Smooth muscle cell (in vitro differentiated cells): ENCODE results near the gene IGF1R. TPM values are rescaled to one million over a fixed set of nuclear protein-coding genes. Genes with fewer than 3 reads are reported as not detected.

ENCODE experiments used
- DNase-seq: peaks from one replicate; lab custom pipeline; 2025; ENCODE audit not compliant: unreplicated experiment; lab: John Stamatoyannopoulos, UW
- H2AFZ ChIP-seq: fragments of 200-600 bp; sonication (generic); 2 replicates; pipeline ENCODE4 v1.6.0; 2016; ENCODE audit warnings: antibody characterized with exemption, low read depth, mild to moderate bottlenecking
- H3F3A ChIP-seq: fragments of 200-600 bp; sonication (generic); 2 replicates; pipeline ENCODE4 v1.6.0; 2017; ENCODE audit warnings: antibody characterized with exemption, low read depth
- H3K27ac ChIP-seq: fragments of 200-600 bp; sonication (generic); 2 replicates; pipeline ENCODE4 v1.5.1; 2016; ENCODE audit warnings: low read depth, mild to moderate bottlenecking
- H3K27me3 ChIP-seq: fragments of 200-600 bp; sonication (generic); 2 replicates; pipeline ENCODE4 v1.6.1; 2016; ENCODE audit warnings: low read depth, mild to moderate bottlenecking
- H3K36me3 ChIP-seq: fragments of 200-600 bp; sonication (generic); 2 replicates; pipeline ENCODE4 v1.5.1; 2016; ENCODE audit warnings: low read depth
- H3K4me1 ChIP-seq: fragments of 200-600 bp; sonication (generic); 2 replicates; pipeline ENCODE4 v1.5.1; 2016; ENCODE audit warnings: low read depth
- H3K4me2 ChIP-seq: fragments of 200-600 bp; sonication (generic); 2 replicates; pipeline ENCODE4 v1.6.0; 2016; ENCODE audit warnings: mild to moderate bottlenecking
- H3K4me3 ChIP-seq: fragments of 200-600 bp; sonication (generic); 2 replicates; pipeline ENCODE4 v1.5.1; 2016; ENCODE audit warnings: mild to moderate bottlenecking
- H3K79me2 ChIP-seq: fragments of 200-600 bp; sonication (generic); 2 replicates; pipeline ENCODE4 v1.6.0; 2016; ENCODE audit warnings: low read depth, mild to moderate bottlenecking
- H3K9ac ChIP-seq: fragments of 200-600 bp; sonication (generic); 2 replicates; pipeline ENCODE4 v1.6.0; 2016; ENCODE audit warnings: low read depth
- H3K9me3 ChIP-seq: fragments of 200-600 bp; sonication (generic); replicated peaks from 2 replicates; pipeline ENCODE4 v1.5.1; 2016; ENCODE audit warnings: low read depth
- H4K20me1 ChIP-seq: fragments of 200-600 bp; sonication (generic); 2 replicates; pipeline ENCODE4 v1.6.0; 2016; ENCODE audit warnings: low read depth
- WGBS: methylation state at CpG from one replicate; pipeline ENCODE4 v1.1.7; 2016; ENCODE audit warnings: low lambda C conversion rate; 5-methylcytosine and 5-hydroxymethylcytosine counted together
- polyA plus RNA-seq: library from polyadenylated mRNA; unstranded; fragments of >200 nt; fragmentation: Nextera tagmentation; extraction: Ambion mirVana; gene quantifications from 2 replicates; pipeline ENCODE4 v1.2.1, GENCODE V29; 2016
- total RNA-seq: library from RNA; depleted of rRNA; stranded (reverse); fragments of >200 nt; gene quantifications from 2 replicates; pipeline ENCODE4 v1.2.3, GENCODE V29; 2014
- TF ChIP-seq, protein P1 (sequence below): fragments of 200-600 bp; sonication (generic); IDR thresholded peaks from 2 replicates; pipeline ENCODE4 v1.5.1; 2017; ENCODE audit warnings: borderline replicate concordance, mild to moderate bottlenecking, antibody characterized with exemption; ENCODE audit not compliant: insufficient read depth, poor library complexity, severe bottlenecking

IGF1R gene
- total and polyA plus RNA-seq, 2 experiments from 2014 or later = 14.0 to 70.2 TPM

DNA sequence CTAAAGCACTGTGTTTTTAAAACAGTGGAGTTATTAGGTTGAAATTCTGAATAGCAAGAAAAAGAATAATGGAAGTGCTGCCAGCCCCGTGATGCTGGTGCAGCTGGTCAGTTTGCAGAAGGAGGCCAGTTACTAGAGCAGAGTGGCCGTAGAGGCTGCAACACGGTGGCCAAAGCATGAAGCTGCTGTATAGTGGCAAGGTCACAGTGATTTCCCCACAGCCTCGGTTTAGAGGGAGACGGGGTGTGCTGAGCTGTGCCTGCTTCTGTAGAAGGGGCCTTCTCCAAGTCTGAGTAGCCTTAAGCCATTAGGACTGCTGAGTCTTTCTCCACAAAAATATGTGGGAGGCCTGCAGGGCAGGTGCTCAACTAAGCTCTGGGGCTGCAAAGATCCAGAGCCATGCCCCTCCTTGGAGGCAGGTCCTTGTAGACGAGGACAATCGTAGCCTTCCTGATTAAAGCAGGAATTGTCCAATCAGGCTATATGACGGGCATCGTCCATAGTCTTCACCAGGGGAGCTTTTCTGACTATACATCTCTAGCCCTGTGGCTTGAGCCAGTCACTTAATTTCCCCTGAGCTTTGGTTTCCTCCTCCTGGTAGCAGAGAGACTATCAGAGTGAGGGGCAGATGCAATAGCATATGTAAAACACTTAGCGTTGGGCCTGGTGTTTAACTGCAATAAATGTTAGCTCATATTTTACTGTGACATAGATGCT lies 207.6 kb downstream of the IGF1R start:
- Histone ChIP-seq H3K9me3 (no peaks in the 10 kb centered on the region), H3K4me2 (peak overlapping the region; percentile 9), H3K9ac (no peak overlapping the region), H3K36me3 (no peaks in the 10 kb centered on the region), H3K27ac (peak overlapping the region; percentile 48), H3K4me3 (no peak overlapping the region), H3F3A (peaks cover 26% of the 10 kb centered on the region), H3K79me2 (peaks cover 75% of the 10 kb centered on the region), H3K27me3 (no peaks in the 10 kb centered on the region), H2AFZ (no peak overlapping the region), H4K20me1 (peaks cover 42% of the 10 kb centered on the region), H3K4me1 (peaks cover 71% of the 10 kb centered on the region)
- WGBS = 67% methylated on average over 10 of the region's 10 CpGs
- TF ChIP-seq, protein P1, sequence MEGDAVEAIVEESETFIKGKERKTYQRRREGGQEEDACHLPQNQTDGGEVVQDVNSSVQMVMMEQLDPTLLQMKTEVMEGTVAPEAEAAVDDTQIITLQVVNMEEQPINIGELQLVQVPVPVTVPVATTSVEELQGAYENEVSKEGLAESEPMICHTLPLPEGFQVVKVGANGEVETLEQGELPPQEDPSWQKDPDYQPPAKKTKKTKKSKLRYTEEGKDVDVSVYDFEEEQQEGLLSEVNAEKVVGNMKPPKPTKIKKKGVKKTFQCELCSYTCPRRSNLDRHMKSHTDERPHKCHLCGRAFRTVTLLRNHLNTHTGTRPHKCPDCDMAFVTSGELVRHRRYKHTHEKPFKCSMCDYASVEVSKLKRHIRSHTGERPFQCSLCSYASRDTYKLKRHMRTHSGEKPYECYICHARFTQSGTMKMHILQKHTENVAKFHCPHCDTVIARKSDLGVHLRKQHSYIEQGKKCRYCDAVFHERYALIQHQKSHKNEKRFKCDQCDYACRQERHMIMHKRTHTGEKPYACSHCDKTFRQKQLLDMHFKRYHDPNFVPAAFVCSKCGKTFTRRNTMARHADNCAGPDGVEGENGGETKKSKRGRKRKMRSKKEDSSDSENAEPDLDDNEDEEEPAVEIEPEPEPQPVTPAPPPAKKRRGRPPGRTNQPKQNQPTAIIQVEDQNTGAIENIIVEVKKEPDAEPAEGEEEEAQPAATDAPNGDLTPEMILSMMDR = no peak
- no peak for DNase-seq

DNA sequence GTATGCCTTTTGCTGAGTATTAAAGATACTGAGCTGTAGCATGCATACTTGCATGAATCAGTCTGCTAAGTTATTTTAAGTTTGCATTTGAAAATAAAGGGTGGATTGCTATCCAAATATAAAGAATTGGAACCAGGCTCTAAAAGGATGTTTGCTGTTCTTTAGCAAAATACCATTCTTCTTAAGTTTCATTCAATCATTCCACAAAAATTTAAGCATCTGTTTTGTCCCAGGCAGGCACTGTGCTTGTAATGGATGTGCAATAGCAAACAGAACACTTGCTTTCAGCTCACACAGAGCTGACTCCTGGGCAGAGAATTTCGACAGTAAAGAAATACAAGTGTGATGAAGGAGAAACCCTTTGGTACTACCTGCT lies 208.2 kb downstream of the IGF1R start:
- Histone ChIP-seq H3K9me3 (no peaks in the 10 kb centered on the region), H3K27me3 (no peaks in the 10 kb centered on the region), H3K4me2 (peak overlapping the region; percentile 20), H3F3A (peaks cover 23% of the 10 kb centered on the region), H3K9ac (no peak overlapping the region), H4K20me1 (peaks cover 36% of the 10 kb centered on the region), H3K4me1 (peaks cover 73% of the 10 kb centered on the region), H3K4me3 (no peak overlapping the region), H3K36me3 (no peaks in the 10 kb centered on the region), H3K27ac (peak overlapping the region; percentile 48), H2AFZ (no peak overlapping the region), H3K79me2 (peaks cover 80% of the 10 kb centered on the region)
- 33% methylated on average over 1 of the region's 1 CpG for WGBS
- DNase-seq = no peak
- TF ChIP-seq, protein P1 = no peak

DNA sequence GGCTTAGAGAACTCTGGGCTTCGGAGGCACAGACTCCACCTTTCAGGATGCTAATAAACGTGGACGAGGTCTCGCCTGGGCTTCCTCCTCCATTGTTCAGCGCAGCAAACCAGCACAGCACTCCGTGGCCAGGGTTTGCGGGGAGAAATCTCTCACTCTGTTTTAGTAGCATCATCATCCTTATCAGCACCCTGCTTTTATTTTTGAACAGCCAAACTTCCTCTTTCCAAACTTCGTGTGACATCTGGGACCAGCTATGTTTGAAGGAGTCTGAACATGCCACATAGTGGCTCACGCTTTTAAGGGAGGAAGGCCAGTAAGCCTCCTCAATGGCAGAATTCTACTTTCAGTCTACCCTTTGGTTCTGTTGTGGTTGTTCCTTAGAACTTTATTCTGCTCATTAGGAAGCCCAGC lies 210.3 kb downstream of the IGF1R start:
- H3K4me1 ChIP-seq = peaks cover 61% of the 10 kb centered on the region
- TF ChIP-seq, protein P1 = no peak
- peak overlapping the region; percentile 48 for H3K27ac ChIP-seq
- H3K36me3 ChIP-seq = no peaks in the 10 kb centered on the region
- no peaks in the 10 kb centered on the region for H3K27me3 ChIP-seq
- H3F3A ChIP-seq = peaks cover 14% of the 10 kb centered on the region
- no peak overlapping the region for H3K4me3 ChIP-seq
- H3K4me2 ChIP-seq = peak overlapping the region; percentile 54
- no peaks in the 10 kb centered on the region for H3K9me3 ChIP-seq
- WGBS = 40% methylated on average over 9 of the region's 9 CpGs
- peaks cover 26% of the 10 kb centered on the region for H4K20me1 ChIP-seq
- DNase-seq = no peak
- H3K79me2 ChIP-seq = peaks cover 99% of the 10 kb centered on the region
- H2AFZ ChIP-seq = no peak overlapping the region
- peak overlapping the region; percentile 3 for H3K9ac ChIP-seq

DNA sequence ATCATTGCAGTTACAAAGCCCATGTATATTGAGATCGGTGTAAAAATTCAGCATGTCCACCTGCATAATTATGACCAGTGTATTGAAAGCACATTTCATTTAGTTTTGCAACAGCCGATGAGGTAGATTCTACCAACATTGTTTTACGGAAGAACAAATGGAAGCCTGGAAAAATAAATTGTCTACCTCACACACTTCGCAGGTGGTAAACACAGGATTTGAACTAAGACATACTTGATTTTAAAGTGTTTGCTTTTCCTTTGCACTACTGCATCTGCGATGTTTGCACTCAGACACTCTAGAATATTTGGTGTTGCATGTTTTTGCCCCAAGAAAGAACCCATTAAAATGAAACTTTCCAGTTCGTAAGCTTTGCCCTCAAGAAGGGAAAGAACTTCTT lies 210.8 kb downstream of the IGF1R start:
- Histone ChIP-seq H3K27ac (peak overlapping the region; percentile 48), H3K4me1 (peaks cover 56% of the 10 kb centered on the region), H2AFZ (no peak overlapping the region), H3K9ac (no peak overlapping the region), H3K4me2 (peak overlapping the region; percentile 54), H4K20me1 (peaks cover 21% of the 10 kb centered on the region), H3K79me2 (peaks cover 99% of the 10 kb centered on the region), H3K36me3 (no peaks in the 10 kb centered on the region), H3F3A (peaks cover 14% of the 10 kb centered on the region), H3K4me3 (no peak overlapping the region), H3K27me3 (no peaks in the 10 kb centered on the region), H3K9me3 (no peaks in the 10 kb centered on the region)
- DNase-seq = no peak
- TF ChIP-seq, protein P1 = no peak
- WGBS = 97% methylated on average over 6 of the region's 6 CpGs
